NCI-H2196 treated with DMSO at 0.1 percent for 48 hours (cell line): Measurements from ENCODE around the gene VMP1.
"Not testable (repeated sequence)": the region's sequence is repeated elsewhere in the genome, so short reads cannot be mapped to it uniquely, and the experiment has no call there.

ENCODE experiments used
- DNase-seq: peaks from one replicate; lab custom pipeline; 2025; ENCODE audit not compliant: unreplicated experiment; lab: John Stamatoyannopoulos, UW

VMP1 gene

DNA sequence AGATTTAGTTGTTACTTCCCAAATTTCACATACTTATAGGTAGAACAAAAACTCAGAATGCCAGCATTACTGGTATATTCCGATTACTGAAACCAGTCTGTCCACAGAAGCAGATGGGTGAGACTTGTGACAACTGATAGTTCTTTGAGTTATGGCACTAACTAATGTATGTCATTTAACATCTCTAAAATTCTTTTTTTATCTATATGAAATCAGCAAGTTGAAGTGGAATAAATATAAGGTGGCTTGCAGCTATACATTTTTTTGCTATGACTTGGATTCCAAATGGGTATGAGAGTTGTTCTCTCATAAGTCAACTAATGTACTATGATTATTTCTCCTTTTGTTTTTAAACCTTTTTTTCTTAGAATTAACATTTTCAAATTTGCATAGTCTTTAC is 69.1 kb downstream of the VMP1 start:
- no peak for DNase-seq

DNA sequence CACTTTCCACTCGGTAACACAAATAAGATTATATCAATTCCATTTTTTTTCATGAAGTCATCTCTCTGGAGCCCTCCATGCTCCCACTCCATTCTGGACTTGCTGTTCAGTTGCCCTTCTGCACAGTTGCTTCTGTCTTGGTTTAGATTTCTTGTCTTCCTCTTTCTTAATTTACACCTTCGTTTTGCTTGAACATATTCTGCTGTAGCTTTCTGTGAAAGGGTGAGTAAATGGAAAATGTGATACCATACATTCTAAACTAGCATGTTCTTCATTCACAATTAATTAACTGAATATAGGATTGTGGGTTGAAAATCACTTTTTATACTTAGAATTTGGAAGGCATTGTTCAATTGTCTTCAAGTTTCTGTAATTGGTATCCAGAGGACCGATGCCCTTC is 69.6 kb downstream of the VMP1 start:
- no peak for DNase-seq

DNA sequence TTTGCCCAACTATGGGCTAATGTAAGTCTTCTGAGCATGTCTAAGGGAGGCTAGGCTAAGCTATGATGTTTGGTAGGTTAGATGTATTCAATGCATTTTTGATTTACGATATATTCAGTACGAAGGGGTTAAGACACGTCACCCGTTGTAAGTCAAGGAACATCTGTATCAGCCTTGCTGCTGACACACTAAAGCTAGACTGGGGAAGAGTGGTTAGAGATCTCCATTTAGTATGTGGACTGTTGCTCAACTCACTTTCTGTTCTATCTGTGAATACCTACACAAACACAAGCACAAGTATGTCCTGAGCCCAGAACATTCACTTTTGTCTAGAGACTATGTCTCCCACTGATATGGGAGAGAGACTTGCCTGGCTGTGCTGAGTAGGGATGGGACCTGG is 71.5 kb downstream of the VMP1 start:
- DNase-seq: no peak

GRCh38 chr17:59779521-59779920 is 72.1 kb downstream of the VMP1 start:
- no peak for DNase-seq

GRCh38 chr17:59780548-59780947 is 73.1 kb downstream of the VMP1 start:
- not testable (repeated sequence) for DNase-seq

GRCh38 chr17:59783221-59784047 is 76.0 kb downstream of the VMP1 start:
- no peak for DNase-seq

GRCh38 chr17:59785091-59785799 is 77.8 kb downstream of the VMP1 start:
- no peak for DNase-seq

GRCh38 chr17:59786213-59786535 is 78.7 kb downstream of the VMP1 start:
- no peak for DNase-seq

DNA sequence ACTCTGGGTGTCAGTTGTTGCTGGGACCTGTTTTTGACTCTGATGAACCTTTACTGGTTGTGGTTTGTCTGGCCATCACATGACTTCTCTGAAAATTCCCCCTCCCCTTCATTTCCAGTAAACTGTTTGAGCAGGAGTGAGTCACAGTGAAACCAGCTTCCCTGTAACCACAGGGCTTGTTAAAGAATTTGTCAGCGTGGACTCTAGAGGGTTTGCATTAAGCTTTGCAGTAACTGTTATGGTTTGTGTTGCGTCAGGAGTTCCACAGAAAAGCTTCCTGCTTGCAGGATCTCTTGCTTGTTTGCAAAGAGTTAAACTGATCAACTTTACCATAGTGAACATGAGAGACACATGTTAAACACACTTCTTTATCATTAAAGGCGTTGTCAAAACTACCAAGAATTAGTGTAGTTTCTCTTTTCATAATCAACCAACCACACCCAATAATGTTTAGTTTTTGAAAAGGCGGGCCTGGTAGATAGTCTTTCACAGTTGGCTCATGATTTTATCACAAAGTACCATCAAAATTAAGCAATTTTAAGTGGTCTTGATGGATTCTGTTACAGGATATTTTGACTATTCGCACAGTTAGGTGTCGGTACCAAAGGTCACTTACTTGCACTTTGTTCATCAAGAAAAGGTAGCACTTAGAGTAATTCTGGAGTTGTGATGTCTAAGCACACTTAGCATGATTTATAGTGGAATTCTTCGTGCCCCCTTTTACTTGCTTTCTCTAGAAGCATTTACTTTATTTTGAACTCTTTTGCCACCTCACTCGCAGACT is 79.3 kb downstream of the VMP1 start:
- DNase-seq: peak; percentile 92

- not testable (repeated sequence) for DNase-seq
Observed at GRCh38 chr17:59789849-59790248, 82.4 kb downstream of the VMP1 start.

- DNase-seq: not testable (repeated sequence)
Observed at GRCh38 chr17:59790418-59790817, 83.0 kb downstream of the VMP1 start.

DNA sequence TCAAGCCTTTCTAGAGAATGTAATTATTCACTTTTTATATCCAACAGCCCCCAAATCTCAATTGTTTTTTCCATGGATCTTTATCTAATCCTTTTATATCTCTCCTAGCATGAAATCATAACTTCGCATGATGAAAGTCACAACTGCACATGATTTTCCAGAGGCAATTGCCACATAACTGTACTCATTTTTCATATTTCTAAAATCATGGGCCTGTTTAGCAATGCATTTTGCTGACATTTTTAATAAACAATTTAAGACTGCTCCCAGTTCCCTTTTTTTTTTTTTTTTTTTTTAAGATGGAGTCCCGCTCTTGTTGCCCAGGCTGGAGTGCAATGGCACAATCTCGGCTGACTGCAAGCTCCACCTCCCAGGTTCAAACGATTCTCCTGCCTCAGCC is 83.5 kb downstream of the VMP1 start:
- DNase-seq: no peak

DNA sequence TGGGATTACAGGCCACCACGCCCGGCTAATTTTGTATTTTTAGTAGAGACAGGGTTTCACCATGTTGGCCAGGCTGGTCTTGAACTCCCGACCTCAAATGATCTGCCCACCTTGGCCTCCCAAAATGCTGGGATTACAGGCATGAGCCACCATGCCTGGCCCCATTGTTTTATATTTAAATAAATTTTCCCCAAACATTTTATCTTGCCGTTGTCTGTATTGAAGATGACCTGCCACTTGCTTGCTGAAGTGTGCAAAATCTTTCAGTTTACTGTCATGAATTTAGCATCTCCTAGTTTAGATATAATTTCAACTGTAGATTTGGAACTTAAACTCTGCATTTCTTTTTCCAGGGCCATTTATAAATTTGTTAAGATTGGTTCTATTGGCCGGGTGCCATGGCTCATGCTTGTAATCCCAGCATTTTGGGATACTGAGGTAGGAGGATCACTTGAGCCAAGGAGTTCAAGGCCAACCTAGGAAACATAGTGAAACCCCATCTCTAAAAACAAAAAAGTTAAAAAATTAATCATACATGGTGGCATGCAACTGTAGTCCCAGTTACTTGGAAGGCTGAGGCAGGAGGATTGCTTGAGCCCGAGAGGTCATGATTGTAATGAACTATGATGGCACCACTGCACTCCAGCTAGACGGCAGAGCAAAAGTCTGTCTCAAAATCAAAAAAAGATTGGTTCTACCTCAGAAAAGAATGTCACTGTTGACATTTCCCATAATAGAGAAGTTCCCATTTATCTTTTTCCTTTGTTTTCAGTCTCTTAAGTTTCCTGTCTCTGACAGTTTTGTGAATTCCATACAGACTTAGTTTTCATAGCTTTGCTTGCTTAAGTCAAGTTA is 84.4 kb downstream of the VMP1 start:
- DNase-seq: no peak

- DNase-seq: not testable (repeated sequence)
Observed at GRCh38 chr17:59792458-59792823, 85.0 kb downstream of the VMP1 start.

DNA sequence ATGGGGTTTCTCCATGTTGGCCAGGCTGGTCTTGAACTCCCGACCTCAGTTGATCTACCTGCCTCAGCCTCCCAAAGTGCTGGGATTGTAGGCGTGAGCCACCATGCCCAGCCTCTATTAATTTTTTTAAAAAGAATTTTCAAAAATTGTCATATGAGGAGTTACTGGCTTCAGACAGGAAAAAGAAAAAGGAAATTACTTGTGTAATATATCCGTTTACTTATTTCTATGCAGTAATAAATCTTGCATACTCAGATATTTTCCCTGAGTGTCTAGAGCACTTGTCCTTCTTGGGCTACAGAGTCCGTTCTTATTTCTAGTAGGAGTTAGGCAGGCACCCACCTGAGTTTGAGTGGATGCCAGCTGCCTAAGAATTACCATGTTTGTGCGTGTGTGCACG is 85.8 kb downstream of the VMP1 start:
- DNase-seq: no peak

GRCh38 chr17:59796138-59796537 is 88.7 kb downstream of the VMP1 start:
- DNase-seq: no peak

DNA sequence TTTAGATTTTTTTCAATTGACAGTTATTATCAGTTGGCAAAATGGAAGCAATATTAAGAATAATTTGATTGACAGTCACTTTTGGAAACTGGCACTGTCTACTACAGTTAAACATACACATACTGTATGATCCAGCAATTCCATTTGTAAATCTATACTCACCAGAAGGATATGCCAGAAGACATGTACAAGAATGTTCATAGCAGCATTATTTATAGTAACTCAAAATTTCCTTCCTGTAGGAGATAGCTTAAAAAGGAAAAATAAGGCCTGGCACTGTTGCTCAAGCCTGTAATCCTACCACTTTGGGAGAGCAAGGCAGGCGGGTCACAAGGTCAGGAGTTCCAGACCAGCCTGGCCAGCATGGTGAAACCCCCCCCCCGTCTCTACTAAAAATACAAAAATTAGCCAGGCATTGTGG is 89.3 kb downstream of the VMP1 start:
- no peak for DNase-seq

- DNase-seq: no peak
Observed at GRCh38 chr17:59798111-59798510, 90.7 kb downstream of the VMP1 start.

GRCh38 chr17:59800530-59800942 is 93.1 kb downstream of the VMP1 start:
- DNase-seq: no peak

- DNase-seq: no peak
Observed at GRCh38 chr17:59802160-59802559, 94.7 kb downstream of the VMP1 start.

DNA sequence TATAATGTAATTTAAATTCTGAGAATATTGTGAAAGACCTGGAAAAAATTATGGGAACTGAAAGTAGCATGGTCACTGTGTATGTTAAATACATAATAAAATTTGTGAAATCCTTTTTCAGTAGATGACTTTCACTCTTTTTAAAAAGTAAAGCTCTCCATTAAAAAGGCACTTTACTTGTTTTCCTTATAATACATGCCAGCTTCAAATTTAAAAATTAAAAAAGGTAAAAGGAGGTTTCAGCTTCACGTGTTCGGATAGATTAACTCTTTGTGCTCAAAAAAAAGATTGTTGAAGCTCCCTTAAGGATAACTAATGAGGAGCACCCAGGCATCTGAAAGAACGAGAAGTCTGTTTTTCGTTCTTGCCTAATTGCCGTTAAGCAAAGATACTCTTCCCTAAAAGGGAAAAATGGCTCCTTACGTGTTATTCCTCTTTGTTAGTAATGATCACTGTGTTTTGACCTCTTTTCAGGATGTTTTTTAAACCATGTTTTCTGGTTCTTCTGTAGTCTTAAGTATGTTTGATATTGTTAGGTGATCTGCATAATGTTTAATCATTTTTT is 97.5 kb downstream of the VMP1 start:
- no peak for DNase-seq
